GM12872 (cell line): ENCODE data around the gene DNAH12.

Experiments
- CTCF ChIP-seq: IDR thresholded peaks from 3 replicates; pipeline ENCODE4 v1.5.1; 2011; ENCODE audit warnings: low read depth, mild to moderate bottlenecking, low read length, moderate library complexity; ENCODE audit not compliant: insufficient read depth

Gene DNAH12

GRCh38 chr3:57518276-57518915, 25.7 kb downstream of the DNAH12 start:
- no peak for TF ChIP-seq CTCF

GRCh38 chr3:57512166-57512565, 32.0 kb downstream of the DNAH12 start:
- TF ChIP-seq CTCF, result no peak

- no peak for TF ChIP-seq CTCF
Measured at GRCh38 chr3:57505901-57506300, 38.2 kb downstream of the DNAH12 start.

GRCh38 chr3:57500506-57500905, 43.6 kb downstream of the DNAH12 start:
- no peak for TF ChIP-seq CTCF

GRCh38 chr3:57497904-57498303, 46.2 kb downstream of the DNAH12 start:
- no peak for TF ChIP-seq CTCF

- TF ChIP-seq CTCF, result no peak
Measured at GRCh38 chr3:57484563-57484962, 59.6 kb downstream of the DNAH12 start.

- peak; percentile 5; the same call in 1 of the 3 replicates for TF ChIP-seq CTCF
Measured at GRCh38 chr3:57464801-57465200, 79.3 kb downstream of the DNAH12 start.
